GM23338 (cell line): Measurements from ENCODE around the gene XXYLT1. TPM values are rescaled to one million over a fixed set of nuclear protein-coding genes. Genes with fewer than 3 reads are reported as not detected.

Experiments used
- ATAC-seq: fragments of 200-7000 bp; cut with Tn5 transposase; 3 replicates; pipeline ENCODE4 v1.9.1; 2020
- DNase-seq: peaks from one replicate; pipeline ENCODE4 v3.0.0-alpha.2; 2015; ENCODE audit warnings: low spot score
- H2AFZ ChIP-seq: fragments of 200-600 bp; sonication (generic); 2 replicates; pipeline ENCODE4 v1.8.0; 2016; ENCODE audit warnings: antibody characterized with exemption, mild to moderate bottlenecking, moderate library complexity
- H3F3A ChIP-seq: fragments of 200-600 bp; sonication (generic); replicated peaks from 2 replicates; pipeline ENCODE4 v1.8.0; 2017; ENCODE audit warnings: antibody characterized with exemption, mixed run types, low read depth
- H3K27ac ChIP-seq: fragments of 200-600 bp; sonication (generic); 2 replicates; pipeline ENCODE4 v1.6.1; 2016; ENCODE audit warnings: low read depth
- H3K27me3 ChIP-seq: fragments of 200-600 bp; sonication (generic); 2 replicates; pipeline ENCODE4 v1.8.0; 2016; ENCODE audit warnings: mild to moderate bottlenecking, mixed run types, moderate library complexity; ENCODE audit not compliant: insufficient read depth
- H3K36me3 ChIP-seq: fragments of 200-600 bp; sonication (generic); 2 replicates; pipeline ENCODE4 v1.8.0; 2016; ENCODE audit warnings: mild to moderate bottlenecking; ENCODE audit not compliant: insufficient read depth
- H3K4me1 ChIP-seq: fragments of 200-600 bp; sonication (generic); 2 replicates; pipeline ENCODE4 v1.8.0; 2016; ENCODE audit warnings: mild to moderate bottlenecking, moderate library complexity; ENCODE audit not compliant: insufficient read depth
- H3K4me2 ChIP-seq: fragments of 200-600 bp; sonication (generic); 2 replicates; pipeline ENCODE4 v1.7.1; 2017; ENCODE audit warnings: mixed run types
- H3K4me3 ChIP-seq: fragments of 200-600 bp; sonication (generic); 2 replicates; pipeline ENCODE4 v1.6.1; 2016; ENCODE audit warnings: mixed run types
- H3K79me2 ChIP-seq: fragments of 200-600 bp; sonication (generic); replicated peaks from 2 replicates; pipeline ENCODE4 v1.8.0; 2017; ENCODE audit warnings: mild to moderate bottlenecking; ENCODE audit not compliant: insufficient read depth
- H3K9me2 ChIP-seq: fragments of 200-600 bp; sonication (generic); 2 replicates; pipeline ENCODE4 v1.8.0; 2017; ENCODE audit not compliant: insufficient read depth
- H4K20me1 ChIP-seq: fragments of 200-600 bp; sonication (generic); replicated peaks from 2 replicates; pipeline ENCODE4 v1.8.0; 2017; ENCODE audit warnings: mild to moderate bottlenecking; ENCODE audit not compliant: insufficient read depth
- H3K27ac Mint-ChIP-seq: 2 replicates; pipeline ENCODE4 v1.8.0; 2020; ENCODE audit warnings: inconsistent platforms, mild to moderate bottlenecking, moderate library complexity, mixed read lengths
- H3K27me3 Mint-ChIP-seq: 3 replicates; pipeline ENCODE4 v1.8.0; 2022; ENCODE audit warnings: low read depth, mild to moderate bottlenecking, moderate library complexity, mixed read lengths, inconsistent platforms; ENCODE audit not compliant: insufficient read depth, poor library complexity
- H3K36me3 Mint-ChIP-seq: 3 replicates; pipeline ENCODE4 v1.8.0; 2021; ENCODE audit warnings: low read depth, mild to moderate bottlenecking, inconsistent platforms, moderate library complexity, mixed read lengths
- H3K4me1 Mint-ChIP-seq: 3 replicates; pipeline ENCODE4 v1.8.0; 2020; ENCODE audit warnings: mild to moderate bottlenecking, inconsistent platforms, mixed read lengths
- H3K4me3 Mint-ChIP-seq: 3 replicates; pipeline ENCODE4 v1.8.0; 2021; ENCODE audit warnings: moderate library complexity, mild to moderate bottlenecking, inconsistent platforms, mixed read lengths
- H3K9me3 Mint-ChIP-seq: 3 replicates; pipeline ENCODE4 v1.8.0; 2020; ENCODE audit warnings: moderate library complexity, mild to moderate bottlenecking, inconsistent platforms, mixed read lengths
- EZH2 ChIP-seq: fragments of 200-600 bp; sonication (generic); IDR thresholded peaks from one replicate; pipeline ENCODE4 v1.8.0; 2017; ENCODE audit warnings: antibody characterized with exemption, mild to moderate bottlenecking, low read depth; ENCODE audit not compliant: unreplicated experiment
- EZH2phosphoT487 ChIP-seq: fragments of 200-600 bp; sonication (generic); IDR thresholded peaks from one replicate; pipeline ENCODE4 v1.8.1; 2018; ENCODE audit warnings: antibody characterized with exemption; ENCODE audit not compliant: unreplicated experiment
- ZNF331 ChIP-seq: fragments of 250-450 bp; sonication (Bioruptor Pico); IDR thresholded peaks from 2 replicates; pipeline ENCODE4 v1.5.0; 2020; ENCODE audit warnings: low read depth, mild to moderate bottlenecking, moderate library complexity
- polyA plus RNA-seq: library from polyadenylated mRNA; unstranded; fragments of >200 nt; fragmentation: Nextera tagmentation; extraction: Ambion mirVana; gene quantifications from 2 replicates; pipeline ENCODE4 v1.2.1, GENCODE V29; 2016
- total RNA-seq: library from RNA; depleted of rRNA; stranded (reverse); fragments of >200 nt; shearing (Covaris generic); gene quantifications from 2 replicates; pipeline ENCODE4 v1.2.3, GENCODE V29; 2014
- TF ChIP-seq, protein P1 (sequence below): IDR thresholded peaks from one replicate; pipeline ENCODE4 v1.6.1; 2018; ENCODE audit warnings: antibody characterized with exemption; ENCODE audit not compliant: unreplicated experiment
- TF ChIP-seq, protein P2 (sequence below): IDR thresholded peaks from 2 replicates; pipeline ENCODE4 v1.6.1; 2016; ENCODE audit warnings: antibody characterized with exemption
- TF ChIP-seq, protein P3 (sequence below): fragments of 250-450 bp; sonication (Bioruptor Pico); IDR thresholded peaks from 2 replicates; pipeline ENCODE4 v1.5.0; 2020; ENCODE audit warnings: mild to moderate bottlenecking, moderate library complexity

Gene XXYLT1
- total and polyA plus RNA-seq, 2 experiments from 2014 or later, result 13.5 to 34.8 TPM

DNA sequence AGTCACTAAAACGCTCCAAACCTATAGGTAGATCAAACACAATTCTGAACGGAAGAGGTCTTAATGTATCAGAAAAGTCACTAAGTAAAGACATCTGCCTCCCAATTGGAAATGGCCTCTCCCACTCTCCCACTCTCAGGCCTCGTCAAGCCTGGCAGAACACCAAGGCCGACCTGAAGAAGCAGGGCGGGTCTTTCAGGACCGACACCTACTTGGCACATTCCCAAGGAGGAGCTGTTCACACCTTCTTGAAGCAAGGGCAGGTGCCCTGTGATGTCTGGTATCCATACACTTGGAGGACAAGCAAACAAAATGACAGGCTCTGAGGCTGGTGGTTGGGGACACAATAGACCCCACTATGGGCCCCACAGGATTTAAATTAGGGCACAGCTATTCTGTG, 30.0 kb downstream of the XXYLT1 start:
- Histone ChIP-seq H3K4me3 (no peak overlapping the region), H3F3A (no peaks in the 10 kb centered on the region), H3K79me2 (peaks cover 54% of the 10 kb centered on the region), H3K36me3 (no peaks in the 10 kb centered on the region), H4K20me1 (peaks cover 16% of the 10 kb centered on the region), H3K4me2 (no peak overlapping the region), H3K4me1 (peaks cover 18% of the 10 kb centered on the region), H2AFZ (no peak overlapping the region), H3K27me3 (no peaks in the 10 kb centered on the region), H3K9me2 (no peaks in the 10 kb centered on the region), H3K27ac (no peak overlapping the region)
- no peak for TF ChIP-seq EZH2
- TF ChIP-seq, protein P1, sequence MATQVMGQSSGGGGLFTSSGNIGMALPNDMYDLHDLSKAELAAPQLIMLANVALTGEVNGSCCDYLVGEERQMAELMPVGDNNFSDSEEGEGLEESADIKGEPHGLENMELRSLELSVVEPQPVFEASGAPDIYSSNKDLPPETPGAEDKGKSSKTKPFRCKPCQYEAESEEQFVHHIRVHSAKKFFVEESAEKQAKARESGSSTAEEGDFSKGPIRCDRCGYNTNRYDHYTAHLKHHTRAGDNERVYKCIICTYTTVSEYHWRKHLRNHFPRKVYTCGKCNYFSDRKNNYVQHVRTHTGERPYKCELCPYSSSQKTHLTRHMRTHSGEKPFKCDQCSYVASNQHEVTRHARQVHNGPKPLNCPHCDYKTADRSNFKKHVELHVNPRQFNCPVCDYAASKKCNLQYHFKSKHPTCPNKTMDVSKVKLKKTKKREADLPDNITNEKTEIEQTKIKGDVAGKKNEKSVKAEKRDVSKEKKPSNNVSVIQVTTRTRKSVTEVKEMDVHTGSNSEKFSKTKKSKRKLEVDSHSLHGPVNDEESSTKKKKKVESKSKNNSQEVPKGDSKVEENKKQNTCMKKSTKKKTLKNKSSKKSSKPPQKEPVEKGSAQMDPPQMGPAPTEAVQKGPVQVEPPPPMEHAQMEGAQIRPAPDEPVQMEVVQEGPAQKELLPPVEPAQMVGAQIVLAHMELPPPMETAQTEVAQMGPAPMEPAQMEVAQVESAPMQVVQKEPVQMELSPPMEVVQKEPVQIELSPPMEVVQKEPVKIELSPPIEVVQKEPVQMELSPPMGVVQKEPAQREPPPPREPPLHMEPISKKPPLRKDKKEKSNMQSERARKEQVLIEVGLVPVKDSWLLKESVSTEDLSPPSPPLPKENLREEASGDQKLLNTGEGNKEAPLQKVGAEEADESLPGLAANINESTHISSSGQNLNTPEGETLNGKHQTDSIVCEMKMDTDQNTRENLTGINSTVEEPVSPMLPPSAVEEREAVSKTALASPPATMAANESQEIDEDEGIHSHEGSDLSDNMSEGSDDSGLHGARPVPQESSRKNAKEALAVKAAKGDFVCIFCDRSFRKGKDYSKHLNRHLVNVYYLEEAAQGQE, result no peak
- TF ChIP-seq ZNF331 (CRISPR knock-in tag), result no peak
- TF ChIP-seq, protein P2, sequence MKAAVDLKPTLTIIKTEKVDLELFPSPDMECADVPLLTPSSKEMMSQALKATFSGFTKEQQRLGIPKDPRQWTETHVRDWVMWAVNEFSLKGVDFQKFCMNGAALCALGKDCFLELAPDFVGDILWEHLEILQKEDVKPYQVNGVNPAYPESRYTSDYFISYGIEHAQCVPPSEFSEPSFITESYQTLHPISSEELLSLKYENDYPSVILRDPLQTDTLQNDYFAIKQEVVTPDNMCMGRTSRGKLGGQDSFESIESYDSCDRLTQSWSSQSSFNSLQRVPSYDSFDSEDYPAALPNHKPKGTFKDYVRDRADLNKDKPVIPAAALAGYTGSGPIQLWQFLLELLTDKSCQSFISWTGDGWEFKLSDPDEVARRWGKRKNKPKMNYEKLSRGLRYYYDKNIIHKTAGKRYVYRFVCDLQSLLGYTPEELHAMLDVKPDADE, result no peak
- TF ChIP-seq, protein P3, sequence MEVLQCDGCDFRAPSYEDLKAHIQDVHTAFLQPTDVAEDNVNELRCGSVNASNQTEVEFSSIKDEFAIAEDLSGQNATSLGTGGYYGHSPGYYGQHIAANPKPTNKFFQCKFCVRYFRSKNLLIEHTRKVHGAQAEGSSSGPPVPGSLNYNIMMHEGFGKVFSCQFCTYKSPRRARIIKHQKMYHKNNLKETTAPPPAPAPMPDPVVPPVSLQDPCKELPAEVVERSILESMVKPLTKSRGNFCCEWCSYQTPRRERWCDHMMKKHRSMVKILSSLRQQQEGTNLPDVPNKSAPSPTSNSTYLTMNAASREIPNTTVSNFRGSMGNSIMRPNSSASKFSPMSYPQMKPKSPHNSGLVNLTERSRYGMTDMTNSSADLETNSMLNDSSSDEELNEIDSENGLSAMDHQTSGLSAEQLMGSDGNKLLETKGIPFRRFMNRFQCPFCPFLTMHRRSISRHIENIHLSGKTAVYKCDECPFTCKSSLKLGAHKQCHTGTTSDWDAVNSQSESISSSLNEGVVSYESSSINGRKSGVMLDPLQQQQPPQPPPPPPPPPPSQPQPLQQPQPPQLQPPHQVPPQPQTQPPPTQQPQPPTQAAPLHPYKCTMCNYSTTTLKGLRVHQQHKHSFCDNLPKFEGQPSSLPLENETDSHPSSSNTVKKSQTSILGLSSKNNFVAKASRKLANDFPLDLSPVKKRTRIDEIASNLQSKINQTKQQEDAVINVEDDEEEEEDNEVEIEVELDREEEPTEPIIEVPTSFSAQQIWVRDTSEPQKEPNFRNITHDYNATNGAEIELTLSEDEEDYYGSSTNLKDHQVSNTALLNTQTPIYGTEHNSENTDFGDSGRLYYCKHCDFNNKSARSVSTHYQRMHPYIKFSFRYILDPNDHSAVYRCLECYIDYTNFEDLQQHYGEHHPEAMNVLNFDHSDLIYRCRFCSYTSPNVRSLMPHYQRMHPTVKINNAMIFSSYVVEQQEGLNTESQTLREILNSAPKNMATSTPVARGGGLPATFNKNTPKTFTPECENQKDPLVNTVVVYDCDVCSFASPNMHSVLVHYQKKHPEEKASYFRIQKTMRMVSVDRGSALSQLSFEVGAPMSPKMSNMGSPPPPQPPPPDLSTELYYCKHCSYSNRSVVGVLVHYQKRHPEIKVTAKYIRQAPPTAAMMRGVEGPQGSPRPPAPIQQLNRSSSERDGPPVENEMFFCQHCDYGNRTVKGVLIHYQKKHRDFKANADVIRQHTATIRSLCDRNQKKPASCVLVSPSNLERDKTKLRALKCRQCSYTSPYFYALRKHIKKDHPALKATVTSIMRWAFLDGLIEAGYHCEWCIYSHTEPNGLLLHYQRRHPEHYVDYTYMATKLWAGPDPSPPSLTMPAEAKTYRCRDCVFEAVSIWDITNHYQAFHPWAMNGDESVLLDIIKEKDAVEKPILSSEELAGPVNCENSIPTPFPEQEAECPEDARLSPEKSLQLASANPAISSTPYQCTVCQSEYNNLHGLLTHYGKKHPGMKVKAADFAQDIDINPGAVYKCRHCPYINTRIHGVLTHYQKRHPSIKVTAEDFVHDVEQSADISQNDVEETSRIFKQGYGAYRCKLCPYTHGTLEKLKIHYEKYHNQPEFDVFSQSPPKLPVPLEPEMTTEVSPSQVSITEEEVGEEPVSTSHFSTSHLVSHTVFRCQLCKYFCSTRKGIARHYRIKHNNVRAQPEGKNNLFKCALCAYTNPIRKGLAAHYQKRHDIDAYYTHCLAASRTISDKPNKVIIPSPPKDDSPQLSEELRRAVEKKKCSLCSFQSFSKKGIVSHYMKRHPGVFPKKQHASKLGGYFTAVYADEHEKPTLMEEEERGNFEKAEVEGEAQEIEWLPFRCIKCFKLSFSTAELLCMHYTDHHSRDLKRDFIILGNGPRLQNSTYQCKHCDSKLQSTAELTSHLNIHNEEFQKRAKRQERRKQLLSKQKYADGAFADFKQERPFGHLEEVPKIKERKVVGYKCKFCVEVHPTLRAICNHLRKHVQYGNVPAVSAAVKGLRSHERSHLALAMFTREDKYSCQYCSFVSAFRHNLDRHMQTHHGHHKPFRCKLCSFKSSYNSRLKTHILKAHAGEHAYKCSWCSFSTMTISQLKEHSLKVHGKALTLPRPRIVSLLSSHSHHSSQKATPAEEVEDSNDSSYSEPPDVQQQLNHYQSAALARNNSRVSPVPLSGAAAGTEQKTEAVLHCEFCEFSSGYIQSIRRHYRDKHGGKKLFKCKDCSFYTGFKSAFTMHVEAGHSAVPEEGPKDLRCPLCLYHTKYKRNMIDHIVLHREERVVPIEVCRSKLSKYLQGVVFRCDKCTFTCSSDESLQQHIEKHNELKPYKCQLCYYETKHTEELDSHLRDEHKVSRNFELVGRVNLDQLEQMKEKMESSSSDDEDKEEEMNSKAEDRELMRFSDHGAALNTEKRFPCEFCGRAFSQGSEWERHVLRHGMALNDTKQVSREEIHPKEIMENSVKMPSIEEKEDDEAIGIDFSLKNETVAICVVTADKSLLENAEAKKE (CRISPR knock-in tag), result no peak
- no peak for TF ChIP-seq EZH2phosphoT487
- H3K4me1 Mint-ChIP-seq, result peaks cover 41% of the 10 kb centered on the region
- H3K9me3 Mint-ChIP-seq, result no peaks in the 10 kb centered on the region; the same call in 2 of the 3 replicates
- DNase-seq, result no peak
- no peak overlapping the region for H3K4me3 Mint-ChIP-seq
- H3K36me3 Mint-ChIP-seq, result peaks cover 18% of the 10 kb centered on the region
- no peak overlapping the region for H3K27ac Mint-ChIP-seq
- peaks cover 13% of the 10 kb centered on the region for H3K27me3 Mint-ChIP-seq
- no peak for ATAC-seq
